Muscle of leg (tissue), 11 donors: ENCODE measurements around the gene TMPRSS13. TPM values are rescaled to one million over a fixed set of nuclear protein-coding genes. Genes with fewer than 3 reads are reported as not detected.

Source experiments
- DNase-seq: peaks from one replicate; pipeline ENCODE4 v3.0.0; 2013
- H3K27ac ChIP-seq: one replicate; pipeline ENCODE4 v1.5.1; 2013; ENCODE audit warnings: mild to moderate bottlenecking, low read length, control low read depth
- H3K27me3 ChIP-seq: one replicate; pipeline ENCODE4 v1.6.1; 2013; ENCODE audit warnings: low read length; ENCODE audit not compliant: control insufficient read depth, insufficient read depth
- H3K36me3 ChIP-seq: one replicate; pipeline ENCODE4 v1.6.1; 2013; ENCODE audit warnings: low read length; ENCODE audit not compliant: control insufficient read depth, insufficient read depth
- H3K4me1 ChIP-seq: one replicate; pipeline ENCODE4 v1.6.1; 2013; ENCODE audit warnings: low read length; ENCODE audit not compliant: control insufficient read depth, insufficient read depth
- H3K4me3 ChIP-seq: one replicate; pipeline ENCODE4 v1.5.1; 2013; ENCODE audit warnings: low read length, control low read depth
- H3K9me3 ChIP-seq: replicated peaks from 2 replicates; pipeline ENCODE4 v1.6.1; 2013; ENCODE audit warnings: low read depth, low read length; ENCODE audit not compliant: control insufficient read depth
- WGBS: methylation state at CpG from one replicate; pipeline ENCODE4 v1.1.5; 2013; ENCODE audit warnings: missing lambda C conversion rate; ENCODE audit not compliant: insufficient coverage; 5-methylcytosine and 5-hydroxymethylcytosine counted together
- polyA plus RNA-seq, 8 donors: library from polyadenylated mRNA; unstranded; fragments of 120-200 nt; gene quantifications; one replicate each; pipeline versions ENCODE4 v1.2.1 to v1.2.3, GENCODE V29; 2013; ENCODE audit warnings: inconsistent platforms in 1 of 8, low replicate concordance in 1 of 8; ENCODE audit not compliant: insufficient read length in 8 of 8, insufficient read depth in 1 of 8
- total RNA-seq: library from RNA; stranded (reverse); fragments of 120-200 nt; gene quantifications from one replicate; pipeline ENCODE4 v1.2.4, GENCODE V29; 2013

Gene TMPRSS13
- total and polyA plus RNA-seq, 9 donors: 0.05 to 1.1 (median 0.10) TPM

GRCh38 chr11:117914398-117914761, 14.8 kb downstream of the TMPRSS13 start:
- peaks cover 2% of the 10 kb centered on the region for H3K4me1 ChIP-seq
- no peaks in the 10 kb centered on the region for H3K27me3 ChIP-seq
- no peaks in the 10 kb centered on the region for H3K36me3 ChIP-seq
- no peak overlapping the region for H3K27ac ChIP-seq
- DNase-seq: no peak
- no peaks in the 10 kb centered on the region for H3K9me3 ChIP-seq
- 88% methylated on average over 4 of the region's 5 CpGs for whole genome bisulfite sequencing
- H3K4me3 ChIP-seq: no peak overlapping the region

DNA sequence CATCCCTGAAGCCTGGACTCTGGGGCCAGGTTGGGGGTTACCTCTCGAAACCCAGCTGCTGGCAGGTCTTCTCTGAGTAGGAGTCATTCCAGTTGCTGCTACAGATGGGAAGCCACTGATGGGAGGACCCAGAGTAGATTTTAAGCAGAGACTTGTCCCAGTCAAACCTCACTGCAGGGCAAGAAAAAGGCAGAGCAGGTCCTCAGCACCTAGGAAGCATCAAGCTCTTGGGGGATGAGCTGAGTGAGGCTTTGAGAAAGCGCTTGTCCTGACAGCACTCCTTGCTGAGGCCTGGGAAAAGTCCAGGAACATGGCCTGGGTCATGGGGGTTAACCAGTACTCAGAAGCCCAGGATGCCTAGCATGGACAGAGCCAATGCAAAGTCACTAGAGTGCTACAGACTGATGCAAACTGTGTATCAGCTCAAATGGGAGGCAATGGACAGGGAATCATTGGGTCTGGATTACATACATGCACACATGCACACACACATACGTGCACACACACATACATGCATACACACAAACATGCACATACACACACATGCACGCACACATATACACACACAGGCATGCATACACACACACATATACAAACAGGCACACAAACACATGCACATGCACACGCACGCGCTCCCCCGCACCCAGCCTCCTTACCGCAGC, 15.3 kb downstream of the TMPRSS13 start:
- WGBS: 94% methylated on average over 9 of the region's 9 CpGs
- Histone ChIP-seq H3K36me3 (no peaks in the 10 kb centered on the region), H3K9me3 (no peaks in the 10 kb centered on the region), H3K4me1 (peaks cover under 1% of the 10 kb centered on the region), H3K4me3 (no peak overlapping the region), H3K27me3 (no peaks in the 10 kb centered on the region), H3K27ac (no peak overlapping the region)
- no peak for DNase-seq

DNA sequence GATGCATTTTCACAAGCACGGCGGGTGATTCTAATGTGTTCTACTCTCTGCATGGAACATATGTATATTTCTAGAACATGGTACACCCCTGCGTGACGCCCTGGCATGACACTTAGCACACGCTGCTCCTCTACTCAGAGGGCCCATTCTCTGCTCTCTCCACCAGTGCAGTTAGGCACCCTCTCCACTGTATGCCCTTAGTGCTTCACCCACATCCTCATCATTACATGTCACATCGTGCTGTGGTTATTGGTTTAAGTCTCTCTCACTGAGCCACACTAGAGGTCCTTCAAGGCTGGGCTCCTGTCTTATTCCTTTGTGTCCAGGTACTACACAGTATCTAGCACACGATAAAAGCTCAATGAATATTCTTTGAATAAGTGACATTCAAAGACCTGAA, 16.7 kb downstream of the TMPRSS13 start:
- H3K27ac ChIP-seq: no peak overlapping the region
- H3K9me3 ChIP-seq: no peaks in the 10 kb centered on the region
- no peaks in the 10 kb centered on the region for H3K27me3 ChIP-seq
- H3K36me3 ChIP-seq: no peaks in the 10 kb centered on the region
- WGBS: 91% methylated on average over 1 of the region's 7 CpGs
- H3K4me3 ChIP-seq: no peak overlapping the region
- no peak for DNase-seq
- H3K4me1 ChIP-seq: peaks cover 2% of the 10 kb centered on the region

DNA sequence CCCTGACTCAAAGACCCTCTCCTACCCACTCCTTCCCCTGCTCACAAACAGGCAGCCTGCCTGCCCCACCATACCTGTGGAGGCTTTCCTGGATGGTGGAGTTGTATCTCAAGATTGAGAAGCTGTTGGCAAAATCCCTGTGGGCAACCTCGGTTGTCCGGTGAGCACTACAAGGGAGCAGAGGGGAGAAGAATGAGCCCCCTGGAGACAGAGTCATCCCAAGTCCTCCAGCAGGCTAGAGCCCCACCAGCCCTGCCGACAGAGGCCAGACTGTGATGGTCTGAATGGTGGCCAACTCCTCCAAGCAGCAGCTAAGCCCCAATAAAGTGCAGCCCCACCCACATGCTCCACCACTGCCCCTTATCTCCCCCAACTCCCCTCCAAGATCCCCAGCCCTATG, 17.5 kb downstream of the TMPRSS13 start:
- WGBS: 90% methylated on average over 2 of the region's 3 CpGs
- no peaks in the 10 kb centered on the region for H3K36me3 ChIP-seq

GRCh38 chr11:117910941-117911655, 18.1 kb downstream of the TMPRSS13 start:
- Histone ChIP-seq H3K36me3 (no peaks in the 10 kb centered on the region), H3K4me1 (peaks cover 7% of the 10 kb centered on the region), H3K27me3 (no peaks in the 10 kb centered on the region), H3K4me3 (no peak overlapping the region), H3K9me3 (no peaks in the 10 kb centered on the region), H3K27ac (no peak overlapping the region)
- 68% methylated on average over 9 of the region's 12 CpGs for WGBS
- DNase-seq: no peak

More for the DNA sequence above, 17.5 kb downstream of the TMPRSS13 start:
- peaks cover 7% of the 10 kb centered on the region for H3K4me1 ChIP-seq
- H3K4me3 ChIP-seq: no peak overlapping the region
- no peaks in the 10 kb centered on the region for H3K9me3 ChIP-seq
- DNase-seq: no peak
- H3K27ac ChIP-seq: no peak overlapping the region
- H3K27me3 ChIP-seq: no peaks in the 10 kb centered on the region

DNA sequence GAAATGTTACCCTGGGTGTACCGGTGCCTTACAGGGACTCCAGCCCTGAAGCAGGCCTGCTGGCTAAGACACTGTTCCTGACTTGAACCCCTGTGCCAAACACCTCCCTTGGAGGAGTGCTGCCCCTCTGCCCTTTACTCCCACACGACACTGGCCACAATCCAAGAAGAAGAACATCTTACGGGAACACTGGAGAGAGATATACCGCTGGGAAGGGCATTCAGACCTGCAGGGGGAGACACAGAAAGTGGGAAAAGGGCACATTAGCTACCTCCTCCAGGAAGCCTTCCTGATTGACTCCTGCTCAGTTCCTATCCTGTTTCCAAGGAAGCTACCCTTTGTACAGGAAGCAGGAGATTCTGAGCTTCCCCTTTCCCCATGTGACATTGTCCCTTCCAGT, 18.7 kb downstream of the TMPRSS13 start:
- H3K27me3 ChIP-seq: no peaks in the 10 kb centered on the region
- H3K9me3 ChIP-seq: no peaks in the 10 kb centered on the region
- no peak for DNase-seq
- 90% methylated on average over 2 of the region's 4 CpGs for WGBS
- no peak overlapping the region for H3K4me3 ChIP-seq
- no peaks in the 10 kb centered on the region for H3K36me3 ChIP-seq
- H3K4me1 ChIP-seq: peaks cover 7% of the 10 kb centered on the region
- H3K27ac ChIP-seq: no peak overlapping the region

DNA sequence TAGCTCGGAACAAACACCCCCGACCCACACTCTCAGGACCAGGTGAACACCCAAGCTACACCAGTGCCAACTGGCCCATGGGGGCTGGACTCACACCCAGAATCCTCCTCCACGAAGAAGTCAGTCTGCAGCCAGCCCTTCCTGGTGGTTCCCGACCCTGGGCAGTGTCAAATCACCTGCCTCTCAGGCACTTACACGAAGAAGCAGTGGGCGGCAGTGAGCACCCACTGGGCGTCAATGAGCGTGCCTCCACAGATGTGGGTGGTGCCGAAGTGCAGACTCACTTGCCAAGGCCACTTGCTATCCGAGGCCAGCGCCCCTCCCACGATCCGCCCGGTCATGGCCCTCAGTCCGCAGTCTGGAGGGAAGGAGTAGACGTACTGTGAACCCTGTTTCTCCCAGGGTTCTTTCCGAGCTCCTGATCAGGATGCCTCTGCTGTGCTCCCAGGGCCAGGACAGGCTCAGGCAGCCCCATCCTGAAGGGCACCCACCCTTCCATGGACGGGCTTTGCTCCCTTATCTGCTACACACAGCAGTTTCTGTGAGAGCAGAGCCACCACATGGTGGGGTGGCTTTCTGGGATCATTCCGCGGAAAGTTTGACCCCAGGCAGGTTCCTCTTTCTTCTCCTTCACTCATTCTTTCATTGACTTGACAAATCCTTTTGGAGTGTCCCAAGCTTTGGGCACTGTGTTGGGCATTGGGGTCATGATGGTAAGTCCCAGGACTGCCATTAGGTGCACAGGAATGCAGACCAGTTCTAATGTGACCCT, 19.4 kb downstream of the TMPRSS13 start:
- no peak for DNase-seq
- Histone ChIP-seq H3K27me3 (no peaks in the 10 kb centered on the region), H3K4me3 (no peak overlapping the region), H3K9me3 (no peaks in the 10 kb centered on the region), H3K27ac (no peak overlapping the region), H3K4me1 (peaks cover 7% of the 10 kb centered on the region), H3K36me3 (no peaks in the 10 kb centered on the region)
- 81% methylated on average over 20 of the region's 20 CpGs for WGBS

- WGBS: 78% methylated on average over 3 of the region's 4 CpGs
- H3K27me3 ChIP-seq: no peaks in the 10 kb centered on the region
Observed at GRCh38 chr11:117908959-117909610, 20.1 kb downstream of the TMPRSS13 start.

GRCh38 chr11:117908109-117908895, 20.9 kb downstream of the TMPRSS13 start:
- WGBS: 78% methylated on average over 8 of the region's 17 CpGs
- H3K9me3 ChIP-seq: no peaks in the 10 kb centered on the region

More at GRCh38 chr11:117908959-117909610, 20.1 kb downstream of the TMPRSS13 start:
- Histone ChIP-seq H3K27ac (no peak overlapping the region), H3K9me3 (no peaks in the 10 kb centered on the region), H3K4me3 (no peak overlapping the region), H3K4me1 (peaks cover 7% of the 10 kb centered on the region), H3K36me3 (no peaks in the 10 kb centered on the region)
- DNase-seq: no peak

More at GRCh38 chr11:117908109-117908895, 20.9 kb downstream of the TMPRSS13 start:
- Histone ChIP-seq H3K4me1 (peaks cover 9% of the 10 kb centered on the region), H3K27me3 (no peaks in the 10 kb centered on the region), H3K4me3 (no peak overlapping the region), H3K27ac (no peak overlapping the region), H3K36me3 (no peaks in the 10 kb centered on the region)
- DNase-seq: no peak
